HG03378 (cell line): Measurements from ENCODE around the gene HEATR9.

Source experiments
- ATAC-seq: cut with Tn5 transposase; IDR thresholded peaks from one replicate; pipeline ENCODE4 v1.9.1; 2021; ENCODE audit warnings: mild to moderate bottlenecking, moderate library complexity; ENCODE audit not compliant: unreplicated experiment

HEATR9 gene

GRCh38 chr17:35809855-35810461 is 58.7 kb downstream of the HEATR9 start:
- ATAC-seq: no peak

DNA sequence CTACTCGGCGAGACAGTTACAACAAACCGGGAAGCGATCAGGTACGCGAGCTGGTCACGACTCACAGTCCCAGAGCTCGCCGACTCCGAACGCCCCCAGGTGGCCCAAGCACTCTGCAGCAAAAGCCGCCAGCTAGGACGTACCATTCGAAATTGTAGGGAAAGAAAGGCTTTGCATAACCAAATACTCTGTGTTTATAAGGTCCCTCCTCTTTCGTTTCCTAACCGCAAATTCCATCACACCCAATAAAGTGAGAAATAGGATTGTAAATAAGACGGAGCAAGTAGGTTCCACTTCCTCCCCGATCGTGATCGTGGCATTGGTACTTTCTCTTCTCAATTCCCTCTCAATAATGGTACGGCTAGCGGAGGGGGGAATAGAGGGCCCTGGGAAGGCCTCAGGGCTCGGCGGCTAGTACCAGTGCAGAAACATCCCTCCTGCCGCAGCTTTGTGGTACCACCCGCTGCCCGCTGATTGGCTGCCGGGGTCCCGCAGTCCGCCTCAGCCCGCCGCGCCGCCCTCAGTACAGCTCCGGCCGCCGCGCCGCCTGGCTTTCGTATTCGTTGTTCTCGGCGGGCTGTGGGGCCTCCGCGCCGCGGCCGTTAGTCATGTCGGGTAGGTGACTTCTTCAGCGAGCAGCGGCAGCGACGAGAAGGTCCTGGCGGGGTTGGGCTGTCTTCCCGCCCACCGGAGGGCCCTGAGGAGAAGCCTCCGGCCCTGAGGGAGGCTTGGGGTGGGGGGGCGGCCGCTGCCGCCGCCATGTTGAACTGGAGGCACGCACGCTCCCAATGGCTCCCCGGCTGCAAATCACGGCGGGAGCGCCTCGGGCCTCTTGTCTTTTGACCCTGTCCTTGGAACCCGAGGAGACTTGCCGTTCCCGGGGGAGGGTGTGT is 59.5 kb downstream of the HEATR9 start, which contains the start of gene TAF15:
Gene TAF15 (plus strand): TSS at position 523 of the 893 bp plus-strand sequence. CDS start 86 bp downstream, at position 609.
- ATAC-seq: peak; percentile 81

DNA sequence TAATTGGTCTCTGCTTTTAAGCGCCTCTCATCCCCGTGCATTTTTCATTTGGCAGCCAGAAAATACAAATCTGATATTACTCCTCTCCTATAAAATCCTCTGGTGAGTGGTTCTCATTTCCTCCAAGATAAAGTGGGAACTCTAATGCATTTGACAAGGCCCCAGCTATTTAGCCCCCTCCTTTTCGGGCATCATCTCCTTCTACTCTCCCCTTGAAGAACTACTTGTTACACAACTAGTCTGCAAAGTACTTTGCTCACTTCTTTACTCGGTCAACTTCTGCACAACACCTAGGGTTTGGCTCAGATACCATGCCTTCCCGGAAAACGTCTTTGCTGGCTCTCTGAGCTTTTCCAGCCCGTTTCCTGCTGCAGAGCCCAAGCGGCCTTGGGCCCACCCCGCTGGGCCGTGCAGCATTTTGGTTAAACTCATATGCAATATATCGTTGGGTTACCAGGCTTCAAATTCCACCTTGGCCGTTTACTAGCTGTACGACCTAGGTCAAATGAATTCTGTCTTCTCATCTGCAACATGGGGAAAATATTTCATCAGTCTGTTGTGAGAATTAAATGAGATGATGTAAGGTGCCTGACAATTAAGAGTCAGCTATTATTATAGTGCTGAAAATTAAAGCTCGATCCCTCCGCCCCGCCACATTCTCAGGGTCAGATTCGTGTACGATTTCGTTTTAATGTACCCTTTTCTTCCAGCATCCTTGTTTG is 60.3 kb downstream of the HEATR9 start:
- no peak for ATAC-seq

GRCh38 chr17:35807371-35808144 is 61.1 kb downstream of the HEATR9 start:
- ATAC-seq: no peak
